ENCODE data around the gene MAP3K19.
"Not testable (repeated sequence)": the region's sequence is repeated elsewhere in the genome, so short reads cannot be mapped to it uniquely, and the experiment has no call there.

Gene MAP3K19

GRCh38 chr2:134982603-134983002 is 64.6 kb downstream of the MAP3K19 start:
- DNase-seq = no peak

- DNase-seq = no peak
These were observed 66.6 kb downstream of the MAP3K19 start for GRCh38 chr2:134980639-134981038.

- DNase-seq = no peak
These were observed 68.0 kb downstream of the MAP3K19 start for GRCh38 chr2:134979221-134979620.

- DNase-seq = not testable (repeated sequence)
These were observed 70.1 kb downstream of the MAP3K19 start for GRCh38 chr2:134977104-134977503.

GRCh38 chr2:134976074-134976702 is 71.1 kb downstream of the MAP3K19 start:
- no peak for DNase-seq

- DNase-seq = peak; percentile 33 to 62
These were observed 71.8 kb downstream of the MAP3K19 start for GRCh38 chr2:134975281-134976009.

- no peak for DNase-seq
These were observed 73.8 kb downstream of the MAP3K19 start for GRCh38 chr2:134973241-134974138.

GRCh38 chr2:134967166-134967565 is 80.1 kb downstream of the MAP3K19 start:
- DNase-seq = not testable (repeated sequence)

- no peak for DNase-seq
These were observed 89.8 kb downstream of the MAP3K19 start for GRCh38 chr2:134957477-134957876.

GRCh38 chr2:134955744-134956143 is 91.5 kb downstream of the MAP3K19 start:
- no peak for DNase-seq

- DNase-seq = no peak
These were observed 93.2 kb downstream of the MAP3K19 start for GRCh38 chr2:134954065-134954464.

- DNase-seq = no peak
These were observed 94.6 kb downstream of the MAP3K19 start for GRCh38 chr2:134952608-134953007.

GRCh38 chr2:134950886-134951285 is 96.4 kb downstream of the MAP3K19 start:
- DNase-seq = no peak

- DNase-seq = no peak
These were observed 97.1 kb downstream of the MAP3K19 start for GRCh38 chr2:134949981-134950708.

GRCh38 chr2:134946073-134946472 is 101.2 kb downstream of the MAP3K19 start:
- DNase-seq = no peak

GRCh38 chr2:134944975-134945374 is 102.3 kb downstream of the MAP3K19 start:
- no peak for DNase-seq

- no peak for DNase-seq
These were observed 103.7 kb downstream of the MAP3K19 start for GRCh38 chr2:134943540-134943939.

GRCh38 chr2:134936691-134937090 is 110.6 kb downstream of the MAP3K19 start:
- DNase-seq = no peak

- DNase-seq = no peak
These were observed 112.6 kb downstream of the MAP3K19 start for GRCh38 chr2:134934641-134935040.

- DNase-seq = no peak
These were observed 113.1 kb downstream of the MAP3K19 start for GRCh38 chr2:134934150-134934549.

- DNase-seq = no peak
These were observed 113.5 kb downstream of the MAP3K19 start for GRCh38 chr2:134933732-134934131.

- no peak for DNase-seq
These were observed 114.3 kb downstream of the MAP3K19 start for GRCh38 chr2:134932864-134933526.

Measured in NCI-H526 (cell line).